OCI-LY7 (cell line): Measurements from ENCODE around the gene ZDHHC8. TPM values are rescaled to one million over a fixed set of nuclear protein-coding genes. Genes with fewer than 3 reads are reported as not detected.

Experiments
- BruUV-seq: library from RNA; stranded (reverse); fragments of 400-500 nt; replicated peaks from 2 replicates; lab custom pipeline; 2021; lab: Mats Ljungman, UMichigan
- CTCF ChIA-PET: fragments of 300-600 bp; sonication (Branson Sonifier 250); formaldehyde crosslinking; loops from one replicate; lab custom pipeline; 2022; ENCODE audit warnings: antibody characterized with exemption; ENCODE audit not compliant: unreplicated experiment; lab: Charles Lee
- POLR2A ChIA-PET: fragments of 300-600 bp; sonication (Branson Sonifier 250); formaldehyde crosslinking; loops from one replicate; lab custom pipeline; 2022; ENCODE audit warnings: antibody characterized with exemption; lab: Charles Lee
- DNase-seq: peaks from one replicate; pipeline ENCODE4 v3.0.0-alpha.2; 2015; ENCODE audit warnings: low spot score
- H2AFZ ChIP-seq: fragments of 200-600 bp; sonication (generic), shearing (Covaris generic); 2 replicates; pipeline ENCODE4 v1.6.1; 2014; ENCODE audit warnings: mild to moderate bottlenecking, antibody characterized with exemption, low read length, moderate library complexity
- H3K27ac ChIP-seq: fragments of 200-600 bp; sonication (generic); 2 replicates; pipeline ENCODE4 v1.5.1; 2014; ENCODE audit warnings: mixed run types, low read depth, mild to moderate bottlenecking, moderate library complexity, low read length, inconsistent platforms; ENCODE audit not compliant: poor library complexity, severe bottlenecking
- H3K36me3 ChIP-seq: fragments of 200-600 bp; sonication (generic); 2 replicates; pipeline ENCODE4 v1.6.1; 2014; ENCODE audit warnings: mild to moderate bottlenecking, antibody characterized with exemption, low read length, moderate library complexity, mixed read lengths; ENCODE audit not compliant: insufficient read depth
- H3K4me1 ChIP-seq: fragments of 200-600 bp; sonication (generic); 2 replicates; pipeline ENCODE4 v1.5.1; 2014; ENCODE audit warnings: mild to moderate bottlenecking, low read length; ENCODE audit not compliant: insufficient read depth, poor library complexity, severe bottlenecking
- H3K4me2 ChIP-seq: fragments of 200-600 bp; sonication (generic); 2 replicates; pipeline ENCODE4 v1.6.1; 2014; ENCODE audit warnings: mild to moderate bottlenecking, low read length
- H3K4me3 ChIP-seq: fragments of 200-600 bp; sonication (generic); 2 replicates; pipeline ENCODE4 v1.5.1; 2014; ENCODE audit warnings: mild to moderate bottlenecking, low read depth, low read length; ENCODE audit not compliant: poor library complexity, severe bottlenecking
- H3K79me2 ChIP-seq: fragments of 200-600 bp; sonication (generic); 2 replicates; pipeline ENCODE4 v1.6.1; 2016; ENCODE audit warnings: low read depth, mild to moderate bottlenecking, low read length, moderate library complexity, mixed read lengths; ENCODE audit not compliant: insufficient read depth
- H3K9me2 ChIP-seq: fragments of 200-600 bp; sonication (generic); 2 replicates; pipeline ENCODE4 v1.6.1; 2016; ENCODE audit warnings: mild to moderate bottlenecking, low read length, mixed read lengths; ENCODE audit not compliant: insufficient read depth
- H3K9me3 ChIP-seq: fragments of 200-600 bp; sonication (generic); 2 replicates; pipeline ENCODE4 v1.6.1; 2014; ENCODE audit warnings: mild to moderate bottlenecking, mixed run types, low read length, mixed read lengths
- H4K20me1 ChIP-seq: fragments of 200-600 bp; sonication (generic); 2 replicates; pipeline ENCODE4 v1.6.1; 2014; ENCODE audit warnings: mild to moderate bottlenecking, antibody characterized with exemption, low read length, moderate library complexity, mixed read lengths; ENCODE audit not compliant: insufficient read depth
- CTCF ChIP-seq: fragments of 200-600 bp; sonication (generic); conservative IDR thresholded peaks from 2 replicates; pipeline ENCODE4 v1.5.1; 2014; ENCODE audit warnings: mild to moderate bottlenecking, antibody characterized with exemption, low read length, moderate library complexity, mixed read lengths
- EZH2phosphoT487 ChIP-seq: fragments of 200-600 bp; sonication (generic); IDR thresholded peaks from 2 replicates; pipeline ENCODE4 v1.6.1; 2018; ENCODE audit warnings: low read depth, borderline replicate concordance, mild to moderate bottlenecking, mixed run types, antibody characterized with exemption, low read length, moderate library complexity, mixed read lengths
- intact Hi-C: fragments of 100-400 bp; cut with micrococcal nuclease; formaldehyde crosslinking; loops from one replicate; pipeline ENCODE4 v1.10.0; 2022; ENCODE audit not compliant: unreplicated experiment
- total RNA-seq, 2 experiments: library from RNA; depleted of rRNA in 1 of 2; stranded (reverse); fragments of >200 nt in 1 of 2; shearing (Covaris generic) in 1 of 2; gene quantifications; 2 replicates each; pipeline ENCODE4 v1.2.3, GENCODE V29; 2014 to 2022

The ZDHHC8 gene
- total RNA-seq, 2 experiments from 2014 or later: 2.3 to 16.7 TPM

GRCh38 chr22:20181194-20181883 lies 49.7 kb downstream of the ZDHHC8 start:
- H3K9me3 ChIP-seq: no peaks in the 10 kb centered on the region
- no peak overlapping the region for H3K4me3 ChIP-seq
- intact Hi-C loops: no loop called here
- ChIA-PET POLR2A (no interaction called here), CTCF (no interaction called here)
- no peak overlapping the region for H3K27ac ChIP-seq
- H2AFZ ChIP-seq: no peak overlapping the region
- H3K36me3 ChIP-seq: no peaks in the 10 kb centered on the region
- no peaks in the 10 kb centered on the region for H4K20me1 ChIP-seq
- H3K4me1 ChIP-seq: no peaks in the 10 kb centered on the region
- H3K4me2 ChIP-seq: no peak overlapping the region
- BruUV-seq: no TSS peak
- TF ChIP-seq CTCF (no peak), EZH2phosphoT487 (no peak)
- no peak for DNase-seq
- no peaks in the 10 kb centered on the region for H3K79me2 ChIP-seq
- no peaks in the 10 kb centered on the region for H3K9me2 ChIP-seq

- Histone ChIP-seq H3K36me3 (no peaks in the 10 kb centered on the region), H3K9me3 (no peaks in the 10 kb centered on the region), H3K79me2 (no peaks in the 10 kb centered on the region), H3K27ac (no peak overlapping the region), H4K20me1 (no peaks in the 10 kb centered on the region), H3K4me1 (no peaks in the 10 kb centered on the region), H3K9me2 (no peaks in the 10 kb centered on the region), H3K4me2 (no peak overlapping the region), H3K4me3 (no peak overlapping the region), H2AFZ (no peak overlapping the region)
- CTCF ChIA-PET: no interaction called here
- BruUV-seq: no TSS peak
- intact Hi-C loops: no loop called here
- no peak for DNase-seq
- no peak for TF ChIP-seq EZH2phosphoT487
- TF ChIP-seq CTCF: no peak
- POLR2A ChIA-PET: no interaction called here
These were observed 50.3 kb downstream of the ZDHHC8 start for GRCh38 chr22:20181884-20182236.

GRCh38 chr22:20182365-20182764 lies 50.8 kb downstream of the ZDHHC8 start:
- no peak overlapping the region for H3K27ac ChIP-seq
- no peak overlapping the region for H3K4me2 ChIP-seq
- CTCF ChIA-PET: no interaction called here
- no TSS peak for BruUV-seq
- TF ChIP-seq CTCF: no peak
- no peak for TF ChIP-seq EZH2phosphoT487
- intact Hi-C loops: no loop called here
- DNase-seq: no peak
- H2AFZ ChIP-seq: no peak overlapping the region
- H4K20me1 ChIP-seq: no peaks in the 10 kb centered on the region
- no peaks in the 10 kb centered on the region for H3K9me3 ChIP-seq
- no peaks in the 10 kb centered on the region for H3K4me1 ChIP-seq
- no peaks in the 10 kb centered on the region for H3K9me2 ChIP-seq
- POLR2A ChIA-PET: no interaction called here
- no peak overlapping the region for H3K4me3 ChIP-seq
- no peaks in the 10 kb centered on the region for H3K79me2 ChIP-seq
- no peaks in the 10 kb centered on the region for H3K36me3 ChIP-seq
